ENCODE data around the gene LPA. TPM values are rescaled to one million over a fixed set of nuclear protein-coding genes. Genes with fewer than 3 reads are reported as not detected.
"Not testable (repeated sequence)": the region's sequence is repeated elsewhere in the genome, so short reads cannot be mapped to it uniquely, and the experiment has no call there.

The LPA gene
- total RNA-seq, 1 donor from 2014 or later: not detected

GRCh38 chr6:160583794-160584193 lies 80.3 kb downstream of the LPA start:
- no peak for DNase-seq (ENCODE audit: low read depth)
- no peak for TF ChIP-seq CTCF (IDR thresholded peaks at IDR 0.05; ENCODE audit: insufficient read depth, low read length, poor library complexity, severe bottlenecking)
- no peaks in the 10 kb centered on the region for H3K27me3 ChIP-seq (ENCODE audit: control insufficient read depth, insufficient read depth, low read length)
- no peaks in the 10 kb centered on the region for H3K36me3 ChIP-seq (ENCODE audit: control insufficient read depth, insufficient read depth, low read length)
- H3K4me3 ChIP-seq (ENCODE audit: low read depth, low read length): no peak overlapping the region

GRCh38 chr6:160581406-160581805 lies 82.7 kb downstream of the LPA start:
- no peak for TF ChIP-seq CTCF (IDR thresholded peaks at IDR 0.05; ENCODE audit: insufficient read depth, low read length, poor library complexity, severe bottlenecking)
- H3K36me3 ChIP-seq (ENCODE audit: control insufficient read depth, insufficient read depth, low read length): no peaks in the 10 kb centered on the region
- no peak overlapping the region for H3K4me3 ChIP-seq (ENCODE audit: low read depth, low read length)
- DNase-seq (ENCODE audit: low read depth): no peak
- H3K27me3 ChIP-seq (ENCODE audit: control insufficient read depth, insufficient read depth, low read length): no peaks in the 10 kb centered on the region

- not testable (repeated sequence) for H3K36me3 ChIP-seq (ENCODE audit: control insufficient read depth, insufficient read depth, low read length); H3K4me3 ChIP-seq (ENCODE audit: low read depth, low read length); DNase-seq (ENCODE audit: low read depth); H3K27me3 ChIP-seq (ENCODE audit: control insufficient read depth, insufficient read depth, low read length)
These were observed 85.6 kb downstream of the LPA start for GRCh38 chr6:160578515-160578914.

- Histone ChIP-seq H3K27me3 (ENCODE audit: control insufficient read depth, insufficient read depth, low read length) (no peaks in the 10 kb centered on the region), H3K4me3 (ENCODE audit: low read depth, low read length) (no peak overlapping the region), H3K36me3 (ENCODE audit: control insufficient read depth, insufficient read depth, low read length) (no peaks in the 10 kb centered on the region)
- DNase-seq (ENCODE audit: low read depth): no peak
- TF ChIP-seq CTCF (IDR thresholded peaks at IDR 0.05; ENCODE audit: insufficient read depth, low read length, poor library complexity, severe bottlenecking): no peak
These were observed 90.1 kb downstream of the LPA start for GRCh38 chr6:160573943-160574342.

GRCh38 chr6:160571201-160571600 lies 92.9 kb downstream of the LPA start:
- H3K36me3 ChIP-seq (ENCODE audit: control insufficient read depth, insufficient read depth, low read length); DNase-seq (ENCODE audit: low read depth); H3K4me3 ChIP-seq (ENCODE audit: low read depth, low read length); H3K27me3 ChIP-seq (ENCODE audit: control insufficient read depth, insufficient read depth, low read length): not testable (repeated sequence)

- TF ChIP-seq CTCF (IDR thresholded peaks at IDR 0.05; ENCODE audit: insufficient read depth, low read length, poor library complexity, severe bottlenecking): no peak
- Histone ChIP-seq H3K4me3 (ENCODE audit: low read depth, low read length) (no peak overlapping the region), H3K27me3 (ENCODE audit: control insufficient read depth, insufficient read depth, low read length) (no peaks in the 10 kb centered on the region), H3K36me3 (ENCODE audit: control insufficient read depth, insufficient read depth, low read length) (no peaks in the 10 kb centered on the region)
- DNase-seq (ENCODE audit: low read depth): no peak
These were observed 119.3 kb downstream of the LPA start for GRCh38 chr6:160544802-160545201.

GRCh38 chr6:160535270-160535669 lies 128.8 kb downstream of the LPA start:
- H3K4me3 ChIP-seq (ENCODE audit: low read depth, low read length): no peak overlapping the region
- no peaks in the 10 kb centered on the region for H3K36me3 ChIP-seq (ENCODE audit: control insufficient read depth, insufficient read depth, low read length)
- DNase-seq (ENCODE audit: low read depth): no peak
- no peaks in the 10 kb centered on the region for H3K27me3 ChIP-seq (ENCODE audit: control insufficient read depth, insufficient read depth, low read length)
- no peak for TF ChIP-seq CTCF (IDR thresholded peaks at IDR 0.05; ENCODE audit: insufficient read depth, low read length, poor library complexity, severe bottlenecking)

All from kidney epithelial cell (primary cell).